Measurements from ENCODE around the gene SLC5A9.

DNA sequence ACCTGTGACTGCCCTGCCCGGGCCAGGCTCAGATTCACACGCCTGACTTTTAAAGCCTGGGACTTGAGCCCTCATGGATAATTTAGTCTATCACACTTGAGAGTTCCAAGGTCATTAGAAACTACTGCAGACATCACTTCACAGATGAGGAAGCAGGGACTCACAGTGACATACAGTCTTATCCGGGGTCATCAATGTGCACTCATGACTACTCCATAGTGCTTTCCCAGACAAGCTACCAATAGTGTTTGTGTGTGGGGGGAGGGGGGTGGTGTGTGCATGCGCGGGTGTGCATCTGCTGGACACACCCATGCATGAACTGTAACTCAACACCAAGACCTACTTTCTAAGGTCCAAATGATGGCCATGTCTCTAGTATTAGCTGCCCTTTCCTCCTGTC is 16.1 kb upstream of the SLC5A9 start:
- TF ChIP-seq, protein P1, sequence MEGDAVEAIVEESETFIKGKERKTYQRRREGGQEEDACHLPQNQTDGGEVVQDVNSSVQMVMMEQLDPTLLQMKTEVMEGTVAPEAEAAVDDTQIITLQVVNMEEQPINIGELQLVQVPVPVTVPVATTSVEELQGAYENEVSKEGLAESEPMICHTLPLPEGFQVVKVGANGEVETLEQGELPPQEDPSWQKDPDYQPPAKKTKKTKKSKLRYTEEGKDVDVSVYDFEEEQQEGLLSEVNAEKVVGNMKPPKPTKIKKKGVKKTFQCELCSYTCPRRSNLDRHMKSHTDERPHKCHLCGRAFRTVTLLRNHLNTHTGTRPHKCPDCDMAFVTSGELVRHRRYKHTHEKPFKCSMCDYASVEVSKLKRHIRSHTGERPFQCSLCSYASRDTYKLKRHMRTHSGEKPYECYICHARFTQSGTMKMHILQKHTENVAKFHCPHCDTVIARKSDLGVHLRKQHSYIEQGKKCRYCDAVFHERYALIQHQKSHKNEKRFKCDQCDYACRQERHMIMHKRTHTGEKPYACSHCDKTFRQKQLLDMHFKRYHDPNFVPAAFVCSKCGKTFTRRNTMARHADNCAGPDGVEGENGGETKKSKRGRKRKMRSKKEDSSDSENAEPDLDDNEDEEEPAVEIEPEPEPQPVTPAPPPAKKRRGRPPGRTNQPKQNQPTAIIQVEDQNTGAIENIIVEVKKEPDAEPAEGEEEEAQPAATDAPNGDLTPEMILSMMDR (IDR thresholded peaks at IDR 0.05): no peak
- no peak for TF ChIP-seq POLR2A (IDR thresholded peaks at IDR 0.05)

All from testis (tissue), 2 donors.